Measurements from ENCODE around the gene TCN1. TPM values are rescaled to one million over a fixed set of nuclear protein-coding genes. Genes with fewer than 3 reads are reported as not detected.

The TCN1 gene
- total and polyA plus RNA-seq, 9 of the 15 experiments (the other 6 are each of a cell fraction or from before 2014, with no cell fraction given) = 0.63 to 25.9 (median 8.0) TPM

DNA sequence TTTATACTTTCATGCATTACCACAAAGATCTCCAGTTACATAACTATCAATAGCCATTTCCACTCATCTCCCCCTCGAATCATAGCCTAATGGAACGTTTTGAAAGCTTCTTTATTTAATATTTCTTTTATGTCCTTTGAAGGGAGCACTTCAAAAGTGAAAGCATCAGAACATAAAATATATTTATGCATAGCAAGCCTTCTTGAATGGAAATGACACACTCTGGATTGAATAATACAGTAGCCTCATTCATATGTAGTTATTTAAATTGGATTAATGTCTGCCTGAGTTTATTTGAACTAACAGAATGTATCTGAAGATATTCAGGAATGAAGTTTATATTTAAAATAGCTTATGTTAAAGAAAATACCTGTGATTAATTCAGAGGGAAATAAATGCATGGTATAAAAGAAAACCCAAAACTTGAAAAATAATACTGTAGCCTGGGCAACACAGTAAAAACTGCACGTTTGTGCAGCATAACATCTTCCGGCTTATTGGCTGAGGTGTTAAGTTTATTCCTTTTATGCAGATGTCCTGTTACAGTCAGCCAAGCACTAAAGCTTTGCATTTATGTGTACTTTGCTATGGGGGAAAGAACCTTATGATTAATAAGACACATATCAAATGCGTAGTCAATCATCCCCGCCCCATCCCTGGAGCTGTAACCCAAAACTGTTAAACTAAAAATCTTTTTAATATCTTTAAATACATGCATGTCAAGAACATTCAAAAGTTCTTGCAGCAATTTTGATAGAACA lies 34.3 kb upstream of the TCN1 start:
- H3K4me3 ChIP-seq = no peak overlapping the region
- DNase-seq (ENCODE audit: extremely low read depth in 1 of 4, low spot score in 3 of 4) (no peak), ATAC-seq (no peak), FAIRE-seq (no peak)
- H2AFZ ChIP-seq (ENCODE audit: low read depth, low read length) = no peak overlapping the region
- no peaks in the 10 kb centered on the region for H3K9me1 ChIP-seq (ENCODE audit: control insufficient read depth, insufficient read depth, low read length)
- no peak overlapping the region for H3K4me2 ChIP-seq (ENCODE audit: insufficient read depth, low read length)
- no peaks in the 10 kb centered on the region for H3K27me3 ChIP-seq (ENCODE audit: control insufficient read depth in 2 of 2, insufficient read depth in 2 of 2, low read length in 2 of 2)
- WGBS (ENCODE audit: insufficient coverage, low coverage, missing lambda C conversion rate) = 66% methylated on average over 6 of the region's 6 CpGs
- BruUV-seq (replicated peaks) = no TSS peak
- ChIA-PET POLR2A (interaction anchor here (0.5 to 0.9 kb wide), 2 partner anchors 48 to 52 kb away, joined by 3 read pairs; no protein-coding TSS in a partner anchor), CTCF (ENCODE audit: low intra/inter-chr PET ratio) (no interaction called here)
- H3K79me2 ChIP-seq (ENCODE audit: control insufficient read depth, insufficient read depth, low read length) = no peaks in the 10 kb centered on the region
- peaks cover 0 to 4% of the 10 kb centered on the region in 2 experiments; a peak in 1 of 5 replicates for H3K4me1 ChIP-seq (replicated peaks in 1 of 2; ENCODE audit: control insufficient read depth in 2 of 2, insufficient read depth in 2 of 2, low read length in 2 of 2)
- no peaks in the 10 kb centered on the region for H3K9me3 ChIP-seq (replicated peaks; ENCODE audit: control insufficient read depth, insufficient read depth, low read depth, low read length)
- in situ Hi-C loops (cut with MboI) (no loop called here), intact Hi-C loops (cut with micrococcal nuclease) (no loop called here)
- H4K20me1 ChIP-seq (replicated peaks; ENCODE audit: control insufficient read depth, insufficient read depth, low read length) = no peaks in the 10 kb centered on the region
- TF ChIP-seq ZNF436 (CRISPR knock-in tag; IDR thresholded peaks at IDR 0.05) (no peak), SNRNP70 (optimal IDR thresholded peaks at IDR 0.05; ENCODE audit: low read depth, low read length) (no peak), CAMTA2 (CRISPR knock-in tag; conservative IDR thresholded peaks at IDR 0.05) (no peak), ILF3 (IDR thresholded peaks at IDR 0.05; ENCODE audit: borderline replicate concordance) (no peak), ASH1L (IDR thresholded peaks at IDR 0.05; ENCODE audit: borderline replicate concordance, low read depth, partially characterized antibody) (no peak), ETV1 (tag; conservative IDR thresholded peaks at IDR 0.05; ENCODE audit: low read depth) (no peak), TCF7L2 (IDR thresholded peaks at IDR 0.05; ENCODE audit: low read depth, low read length) (no peak), KDM4B (IDR thresholded peaks at IDR 0.05; ENCODE audit: borderline replicate concordance in 2 of 2, low read depth in 1 of 2) (no peak)
- TF ChIP-seq, protein P1, sequence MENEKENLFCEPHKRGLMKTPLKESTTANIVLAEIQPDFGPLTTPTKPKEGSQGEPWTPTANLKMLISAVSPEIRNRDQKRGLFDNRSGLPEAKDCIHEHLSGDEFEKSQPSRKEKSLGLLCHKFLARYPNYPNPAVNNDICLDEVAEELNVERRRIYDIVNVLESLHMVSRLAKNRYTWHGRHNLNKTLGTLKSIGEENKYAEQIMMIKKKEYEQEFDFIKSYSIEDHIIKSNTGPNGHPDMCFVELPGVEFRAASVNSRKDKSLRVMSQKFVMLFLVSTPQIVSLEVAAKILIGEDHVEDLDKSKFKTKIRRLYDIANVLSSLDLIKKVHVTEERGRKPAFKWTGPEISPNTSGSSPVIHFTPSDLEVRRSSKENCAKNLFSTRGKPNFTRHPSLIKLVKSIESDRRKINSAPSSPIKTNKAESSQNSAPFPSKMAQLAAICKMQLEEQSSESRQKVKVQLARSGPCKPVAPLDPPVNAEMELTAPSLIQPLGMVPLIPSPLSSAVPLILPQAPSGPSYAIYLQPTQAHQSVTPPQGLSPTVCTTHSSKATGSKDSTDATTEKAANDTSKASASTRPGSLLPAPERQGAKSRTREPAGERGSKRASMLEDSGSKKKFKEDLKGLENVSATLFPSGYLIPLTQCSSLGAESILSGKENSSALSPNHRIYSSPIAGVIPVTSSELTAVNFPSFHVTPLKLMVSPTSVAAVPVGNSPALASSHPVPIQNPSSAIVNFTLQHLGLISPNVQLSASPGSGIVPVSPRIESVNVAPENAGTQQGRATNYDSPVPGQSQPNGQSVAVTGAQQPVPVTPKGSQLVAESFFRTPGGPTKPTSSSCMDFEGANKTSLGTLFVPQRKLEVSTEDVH (IDR thresholded peaks at IDR 0.05; ENCODE audit: low read depth, partially characterized antibody) = no peak
- no peak overlapping the region for H3K9ac ChIP-seq (ENCODE audit: insufficient read depth in 1 of 2, low read depth in 2 of 2, low read length in 2 of 2)
- H3K36me3 ChIP-seq (ENCODE audit: control insufficient read depth, insufficient read depth, low read length) = no peaks in the 10 kb centered on the region
- H3K27ac ChIP-seq (ENCODE audit: extremely low read depth, low read depth, low read length) = no peak overlapping the region

Measured in K562 (cell line).